OCI-LY7 (cell line): Measurements from ENCODE around the gene SP110. TPM values are rescaled to one million over a fixed set of nuclear protein-coding genes. Genes with fewer than 3 reads are reported as not detected.

ENCODE experiments used
- BruUV-seq: library from RNA; stranded (reverse); fragments of 400-500 nt; replicated peaks from 2 replicates; lab custom pipeline; 2021; lab: Mats Ljungman, UMichigan
- CTCF ChIA-PET: fragments of 300-600 bp; sonication (Branson Sonifier 250); formaldehyde crosslinking; loops from one replicate; lab custom pipeline; 2022; ENCODE audit warnings: antibody characterized with exemption; ENCODE audit not compliant: unreplicated experiment; lab: Charles Lee
- POLR2A ChIA-PET: fragments of 300-600 bp; sonication (Branson Sonifier 250); formaldehyde crosslinking; loops from one replicate; lab custom pipeline; 2022; ENCODE audit warnings: antibody characterized with exemption; lab: Charles Lee
- DNase-seq: peaks from one replicate; pipeline ENCODE4 v3.0.0-alpha.2; 2015; ENCODE audit warnings: low spot score
- H2AFZ ChIP-seq: fragments of 200-600 bp; sonication (generic), shearing (Covaris generic); 2 replicates; pipeline ENCODE4 v1.6.1; 2014; ENCODE audit warnings: mild to moderate bottlenecking, antibody characterized with exemption, low read length, moderate library complexity
- H3K27ac ChIP-seq: fragments of 200-600 bp; sonication (generic); 2 replicates; pipeline ENCODE4 v1.5.1; 2014; ENCODE audit warnings: mixed run types, low read depth, mild to moderate bottlenecking, moderate library complexity, low read length, inconsistent platforms; ENCODE audit not compliant: poor library complexity, severe bottlenecking
- H3K36me3 ChIP-seq: fragments of 200-600 bp; sonication (generic); 2 replicates; pipeline ENCODE4 v1.6.1; 2014; ENCODE audit warnings: mild to moderate bottlenecking, antibody characterized with exemption, low read length, moderate library complexity, mixed read lengths; ENCODE audit not compliant: insufficient read depth
- H3K4me1 ChIP-seq: fragments of 200-600 bp; sonication (generic); 2 replicates; pipeline ENCODE4 v1.5.1; 2014; ENCODE audit warnings: mild to moderate bottlenecking, low read length; ENCODE audit not compliant: insufficient read depth, poor library complexity, severe bottlenecking
- H3K4me2 ChIP-seq: fragments of 200-600 bp; sonication (generic); 2 replicates; pipeline ENCODE4 v1.6.1; 2014; ENCODE audit warnings: mild to moderate bottlenecking, low read length
- H3K4me3 ChIP-seq: fragments of 200-600 bp; sonication (generic); 2 replicates; pipeline ENCODE4 v1.5.1; 2014; ENCODE audit warnings: mild to moderate bottlenecking, low read depth, low read length; ENCODE audit not compliant: poor library complexity, severe bottlenecking
- H3K79me2 ChIP-seq: fragments of 200-600 bp; sonication (generic); 2 replicates; pipeline ENCODE4 v1.6.1; 2016; ENCODE audit warnings: low read depth, mild to moderate bottlenecking, low read length, moderate library complexity, mixed read lengths; ENCODE audit not compliant: insufficient read depth
- H3K9me2 ChIP-seq: fragments of 200-600 bp; sonication (generic); 2 replicates; pipeline ENCODE4 v1.6.1; 2016; ENCODE audit warnings: mild to moderate bottlenecking, low read length, mixed read lengths; ENCODE audit not compliant: insufficient read depth
- H3K9me3 ChIP-seq: fragments of 200-600 bp; sonication (generic); 2 replicates; pipeline ENCODE4 v1.6.1; 2014; ENCODE audit warnings: mild to moderate bottlenecking, mixed run types, low read length, mixed read lengths
- H4K20me1 ChIP-seq: fragments of 200-600 bp; sonication (generic); 2 replicates; pipeline ENCODE4 v1.6.1; 2014; ENCODE audit warnings: mild to moderate bottlenecking, antibody characterized with exemption, low read length, moderate library complexity, mixed read lengths; ENCODE audit not compliant: insufficient read depth
- EZH2phosphoT487 ChIP-seq: fragments of 200-600 bp; sonication (generic); IDR thresholded peaks from 2 replicates; pipeline ENCODE4 v1.6.1; 2018; ENCODE audit warnings: low read depth, borderline replicate concordance, mild to moderate bottlenecking, mixed run types, antibody characterized with exemption, low read length, moderate library complexity, mixed read lengths
- intact Hi-C: fragments of 100-400 bp; cut with micrococcal nuclease; formaldehyde crosslinking; loops from one replicate; pipeline ENCODE4 v1.10.0; 2022; ENCODE audit not compliant: unreplicated experiment
- total RNA-seq, 2 experiments: library from RNA; depleted of rRNA in 1 of 2; stranded (reverse); fragments of >200 nt in 1 of 2; shearing (Covaris generic) in 1 of 2; gene quantifications; 2 replicates each; pipeline ENCODE4 v1.2.3, GENCODE V29; 2014 to 2022
- TF ChIP-seq, protein P1 (sequence below): fragments of 200-600 bp; sonication (generic); conservative IDR thresholded peaks from 2 replicates; pipeline ENCODE4 v1.5.1; 2014; ENCODE audit warnings: mild to moderate bottlenecking, antibody characterized with exemption, low read length, moderate library complexity, mixed read lengths

Gene SP110
- total RNA-seq, 2 experiments from 2014 or later = 9.3 to 15.7 TPM

DNA sequence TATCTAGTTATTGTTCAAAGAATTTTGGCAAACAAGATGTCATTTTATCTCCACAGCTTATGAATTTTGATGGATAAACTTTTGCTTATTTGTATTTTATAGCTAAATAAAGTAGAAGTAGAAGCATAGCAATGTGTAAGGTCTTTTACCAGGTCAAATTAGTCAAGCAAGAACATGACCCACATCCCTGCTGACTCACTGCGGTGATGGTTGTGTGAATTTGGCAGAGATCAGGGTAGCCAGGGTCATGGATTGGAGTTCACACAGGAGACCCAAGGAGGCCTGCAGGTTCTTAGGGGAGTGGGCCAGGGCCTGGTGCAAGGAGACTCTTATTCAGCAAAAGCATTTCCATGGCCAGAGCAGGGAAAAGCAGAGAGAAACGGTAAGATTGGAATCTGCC, 24.4 kb upstream of the SP110 start:
- BruUV-seq = no TSS peak
- no peaks in the 10 kb centered on the region for H3K9me3 ChIP-seq
- H3K36me3 ChIP-seq = no peaks in the 10 kb centered on the region
- H2AFZ ChIP-seq = no peak overlapping the region
- no peak overlapping the region for H3K4me2 ChIP-seq
- intact Hi-C loops = no loop called here
- no peaks in the 10 kb centered on the region for H4K20me1 ChIP-seq
- no peaks in the 10 kb centered on the region for H3K9me2 ChIP-seq
- H3K4me1 ChIP-seq = no peaks in the 10 kb centered on the region
- TF ChIP-seq, protein P1, sequence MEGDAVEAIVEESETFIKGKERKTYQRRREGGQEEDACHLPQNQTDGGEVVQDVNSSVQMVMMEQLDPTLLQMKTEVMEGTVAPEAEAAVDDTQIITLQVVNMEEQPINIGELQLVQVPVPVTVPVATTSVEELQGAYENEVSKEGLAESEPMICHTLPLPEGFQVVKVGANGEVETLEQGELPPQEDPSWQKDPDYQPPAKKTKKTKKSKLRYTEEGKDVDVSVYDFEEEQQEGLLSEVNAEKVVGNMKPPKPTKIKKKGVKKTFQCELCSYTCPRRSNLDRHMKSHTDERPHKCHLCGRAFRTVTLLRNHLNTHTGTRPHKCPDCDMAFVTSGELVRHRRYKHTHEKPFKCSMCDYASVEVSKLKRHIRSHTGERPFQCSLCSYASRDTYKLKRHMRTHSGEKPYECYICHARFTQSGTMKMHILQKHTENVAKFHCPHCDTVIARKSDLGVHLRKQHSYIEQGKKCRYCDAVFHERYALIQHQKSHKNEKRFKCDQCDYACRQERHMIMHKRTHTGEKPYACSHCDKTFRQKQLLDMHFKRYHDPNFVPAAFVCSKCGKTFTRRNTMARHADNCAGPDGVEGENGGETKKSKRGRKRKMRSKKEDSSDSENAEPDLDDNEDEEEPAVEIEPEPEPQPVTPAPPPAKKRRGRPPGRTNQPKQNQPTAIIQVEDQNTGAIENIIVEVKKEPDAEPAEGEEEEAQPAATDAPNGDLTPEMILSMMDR = no peak
- no peak for TF ChIP-seq EZH2phosphoT487
- no peak overlapping the region for H3K4me3 ChIP-seq
- POLR2A ChIA-PET = no interaction called here
- no peaks in the 10 kb centered on the region for H3K79me2 ChIP-seq
- CTCF ChIA-PET = no interaction called here
- no peak for DNase-seq
- no peak overlapping the region for H3K27ac ChIP-seq

DNA sequence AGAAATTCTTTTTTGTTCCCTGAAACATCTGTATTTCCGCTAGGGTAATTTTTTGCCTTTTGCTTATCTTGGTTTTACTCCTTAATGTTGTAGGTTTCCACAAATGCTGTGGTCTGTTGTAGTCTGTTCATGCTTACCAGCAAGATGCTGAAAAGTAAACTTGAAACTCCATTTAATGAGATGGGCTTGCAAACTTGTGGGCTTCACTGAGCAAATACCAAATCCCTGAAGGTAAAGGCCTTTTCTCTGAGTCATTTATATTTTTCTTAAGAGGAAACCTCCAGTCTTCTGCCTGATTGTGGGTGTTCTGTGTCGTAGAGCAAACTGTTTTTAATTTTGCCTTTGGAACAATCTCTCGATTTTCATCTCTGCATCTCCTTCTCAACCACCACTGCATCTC, 15.1 kb upstream of the SP110 start:
- Histone ChIP-seq H3K79me2 (no peaks in the 10 kb centered on the region), H3K4me2 (no peak overlapping the region), H3K36me3 (no peaks in the 10 kb centered on the region; the same call in 1 of the 2 replicates), H3K9me2 (no peaks in the 10 kb centered on the region), H3K27ac (no peak overlapping the region), H4K20me1 (no peaks in the 10 kb centered on the region), H3K4me3 (no peak overlapping the region), H3K4me1 (no peaks in the 10 kb centered on the region), H2AFZ (no peak overlapping the region), H3K9me3 (peaks cover 26% of the 10 kb centered on the region)
- intact Hi-C loops = no loop called here
- TF ChIP-seq, protein P1 = no peak
- TF ChIP-seq EZH2phosphoT487 = no peak
- CTCF ChIA-PET = no interaction called here
- BruUV-seq = no TSS peak
- POLR2A ChIA-PET = no interaction called here
- no peak for DNase-seq

DNA sequence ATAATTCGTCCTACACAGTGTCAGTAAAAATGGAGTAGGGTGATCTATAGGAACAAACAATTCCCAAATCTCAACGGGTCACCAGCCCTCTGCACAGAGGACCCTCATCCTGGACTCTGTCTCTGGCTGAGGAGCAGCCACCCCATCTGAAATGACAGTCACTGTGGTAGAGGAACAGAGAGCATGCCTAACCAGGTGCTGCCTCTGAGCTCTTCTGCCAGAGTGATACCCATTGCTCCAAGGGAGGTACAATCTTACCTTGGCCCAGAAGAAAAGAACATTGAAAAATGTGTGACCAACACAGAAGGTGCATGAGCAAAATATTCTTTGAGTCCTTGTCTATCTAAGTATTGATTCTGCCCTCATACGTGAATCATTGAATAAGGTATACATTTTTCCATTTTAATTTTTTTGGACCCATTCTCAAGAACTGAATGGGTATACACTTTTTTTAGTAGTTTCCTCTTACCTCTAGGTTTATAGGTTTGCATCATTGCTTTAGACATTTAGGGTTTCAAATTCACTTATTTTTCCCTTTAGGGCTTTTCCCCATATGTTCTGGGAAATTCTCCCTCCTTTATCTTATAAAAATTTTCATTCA, 14.4 kb upstream of the SP110 start:
- ChIA-PET POLR2A (no interaction called here), CTCF (no interaction called here)
- Histone ChIP-seq H3K4me3 (no peak overlapping the region), H3K27ac (no peak overlapping the region), H3K36me3 (no peaks in the 10 kb centered on the region; the same call in 1 of the 2 replicates), H3K79me2 (no peaks in the 10 kb centered on the region), H3K9me3 (peaks cover 29% of the 10 kb centered on the region), H4K20me1 (no peaks in the 10 kb centered on the region), H2AFZ (no peak overlapping the region), H3K4me1 (no peaks in the 10 kb centered on the region), H3K9me2 (no peaks in the 10 kb centered on the region), H3K4me2 (no peak overlapping the region)
- TF ChIP-seq EZH2phosphoT487 = no peak
- TF ChIP-seq, protein P1 = no peak
- no TSS peak for BruUV-seq
- intact Hi-C loops = no loop called here
- DNase-seq = peak; percentile 11
